CD4-positive, alpha-beta T cell treated with Interleukin-6 at 100 ng/mL for 8 hours (primary cell): ENCODE results near the gene PRXL2B.
"Not testable (repeated sequence)": the region's sequence is repeated elsewhere in the genome, so short reads cannot be mapped to it uniquely, and the experiment has no call there.

Experiments used
- DNase-seq: peaks from one replicate; pipeline ENCODE4 v3.0.0-alpha.2; 2020; ENCODE audit warnings: mixed read lengths, low spot score

The PRXL2B gene

DNA sequence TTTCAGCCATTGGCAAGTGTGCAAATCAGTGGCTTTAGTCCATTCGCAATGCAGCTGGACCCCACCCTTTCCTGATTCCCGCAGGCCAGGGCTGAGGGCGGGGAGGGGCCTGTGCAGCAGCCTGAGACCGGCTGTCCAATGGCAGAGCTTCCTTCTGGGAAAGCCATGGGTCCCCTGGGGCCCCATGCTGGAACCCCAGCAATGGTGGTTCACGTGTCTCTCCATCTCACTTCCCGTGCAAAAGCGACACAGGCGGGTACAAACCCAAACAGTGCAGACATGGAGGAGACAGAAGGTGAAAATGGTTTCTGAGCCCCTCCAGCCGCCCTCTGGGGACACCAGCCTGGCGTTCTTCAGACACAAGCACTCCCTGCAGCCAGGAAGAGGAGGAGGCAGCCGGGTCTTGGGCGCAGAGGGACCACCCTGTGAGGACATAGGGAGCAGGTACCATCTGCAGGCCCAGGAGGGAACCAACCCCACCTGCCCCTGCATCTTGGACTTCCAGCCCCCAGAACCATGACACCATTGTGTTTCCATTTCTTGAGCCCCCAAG, 36.2 kb upstream of the PRXL2B start:
- DNase-seq, result not testable (repeated sequence)

DNA sequence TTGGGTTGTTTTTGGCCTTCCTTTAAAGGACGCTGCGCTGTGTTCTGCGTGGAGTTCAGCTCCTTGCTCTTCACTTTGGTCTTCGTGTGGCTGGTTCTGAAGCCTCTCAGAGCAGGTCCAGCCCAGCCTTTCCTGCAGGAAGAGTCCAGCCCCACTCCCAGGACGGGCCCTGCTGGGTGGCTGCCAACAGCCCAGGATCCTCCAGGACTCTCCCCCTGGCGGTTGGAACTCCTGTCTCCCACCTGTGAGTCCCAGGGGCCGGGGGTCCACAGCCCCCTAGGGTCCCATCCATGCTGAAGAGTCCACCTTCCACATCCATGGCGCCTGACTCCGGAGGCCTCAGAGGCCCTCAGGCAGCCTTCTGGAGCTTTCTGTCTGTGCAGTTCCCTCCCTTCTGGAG, 35.0 kb upstream of the PRXL2B start:
- not testable (repeated sequence) for DNase-seq

GRCh38 chr1:2552189-2552588, 34.4 kb upstream of the PRXL2B start:
- no peak for DNase-seq

- DNase-seq, result not testable (repeated sequence)
These were observed 33.5 kb upstream of the PRXL2B start for GRCh38 chr1:2553076-2553475.

GRCh38 chr1:2553871-2554620, 32.5 kb upstream of the PRXL2B start:
- DNase-seq, result no peak

DNA sequence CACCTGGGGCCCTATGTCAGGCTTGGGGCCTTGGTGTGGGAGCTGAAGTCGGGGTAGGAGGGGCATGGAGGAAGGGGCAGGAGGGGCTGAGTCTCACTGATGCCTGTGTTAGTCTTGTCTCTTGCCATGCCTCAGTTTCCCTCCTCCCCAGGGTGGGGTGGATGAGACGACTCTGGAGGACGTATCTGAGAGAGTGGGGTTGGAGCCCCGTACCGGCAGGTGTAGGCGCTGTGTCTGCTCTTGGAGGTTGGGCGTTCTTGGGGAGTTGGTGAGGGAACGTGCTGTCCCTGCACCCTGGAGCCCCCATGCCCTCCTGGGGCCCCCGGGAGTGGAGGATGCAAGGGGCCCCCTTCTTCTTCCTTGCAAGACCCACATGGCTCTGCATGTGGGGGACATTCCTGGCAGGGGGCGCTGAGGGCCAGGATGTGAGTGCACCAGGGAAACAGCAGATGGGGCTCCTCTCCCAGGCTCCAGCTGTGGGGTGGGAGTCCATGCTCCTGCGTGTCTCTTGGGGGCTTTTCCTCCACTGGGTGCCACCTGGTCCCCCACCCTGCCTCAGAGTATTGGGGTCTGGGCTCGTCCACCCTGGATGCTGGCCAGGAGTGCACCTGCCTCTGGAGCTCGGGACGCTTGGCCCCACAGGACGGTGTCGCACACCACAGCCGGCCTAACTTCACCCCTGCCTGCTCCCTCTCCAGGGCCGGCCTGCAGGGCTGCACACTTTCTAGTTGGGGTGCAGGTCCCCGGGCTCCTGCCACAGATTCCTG, 31.8 kb upstream of the PRXL2B start:
- DNase-seq, result peak; percentile 61

DNA sequence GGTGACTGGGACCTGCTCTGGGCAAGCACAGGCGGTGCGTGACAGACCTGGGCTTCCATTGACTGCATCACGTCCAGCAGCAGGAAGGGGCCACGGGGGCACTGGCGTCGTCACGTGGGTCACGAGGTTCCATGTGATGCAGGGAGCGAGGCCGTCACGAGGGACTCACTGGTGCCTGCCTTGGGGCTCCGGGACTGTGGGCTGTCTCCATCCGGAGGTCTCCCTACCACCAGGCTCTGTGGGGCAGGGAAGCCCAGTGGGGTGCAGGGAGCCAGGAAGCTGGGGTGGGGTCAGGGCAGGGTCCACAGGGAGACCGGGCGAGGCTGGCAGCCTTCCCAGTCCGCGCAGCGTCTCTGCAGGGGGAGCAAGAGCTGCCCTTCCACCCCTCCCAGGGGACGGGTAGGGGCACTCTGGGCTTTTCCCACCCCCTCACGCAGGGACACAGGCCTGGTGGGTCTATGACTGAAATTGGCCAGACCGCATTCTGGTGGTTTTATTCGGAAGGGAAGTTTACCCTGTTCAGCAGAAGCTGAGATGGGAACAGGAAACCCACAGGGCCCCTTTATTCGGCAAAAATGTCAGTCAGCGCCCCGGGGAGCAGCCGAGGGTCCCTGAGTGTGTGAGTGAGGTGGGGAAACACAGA, 30.8 kb upstream of the PRXL2B start:
- DNase-seq, result peak; percentile 71

DNA sequence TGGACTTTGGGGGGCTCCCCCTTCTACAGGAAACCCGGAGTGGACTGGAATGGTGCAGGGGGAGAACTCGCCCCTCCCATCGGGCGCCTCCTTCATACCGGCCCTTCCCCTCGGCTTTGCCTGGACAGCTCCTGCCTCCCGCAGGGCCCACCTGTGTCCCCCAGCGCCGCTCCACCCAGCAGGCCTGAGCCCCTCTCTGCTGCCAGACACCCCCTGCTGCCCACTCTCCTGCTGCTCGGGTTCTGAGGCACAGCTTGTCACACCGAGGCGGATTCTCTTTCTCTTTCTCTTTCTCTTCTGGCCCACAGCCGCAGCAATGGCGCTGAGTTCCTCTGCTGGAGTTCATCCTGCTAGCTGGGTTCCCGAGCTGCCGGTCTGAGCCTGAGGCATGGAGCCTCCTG, 30.3 kb upstream of the PRXL2B start, which contains the start of gene TNFRSF14:
TNFRSF14 (plus strand) TSS at position 95 of the 401 bp plus-strand sequence; CDS start at position 389, 294 bp downstream.
- DNase-seq, result peak; percentile 76

GRCh38 chr1:2556678-2557481, 29.7 kb upstream of the PRXL2B start:
- DNase-seq, result peak; percentile 41

GRCh38 chr1:2557482-2558400, 28.8 kb upstream of the PRXL2B start:
- no peak for DNase-seq

GRCh38 chr1:2558420-2558819, 28.2 kb upstream of the PRXL2B start:
- DNase-seq, result no peak

- no peak for DNase-seq
These were observed 27.7 kb upstream of the PRXL2B start for GRCh38 chr1:2558861-2559260.

DNA sequence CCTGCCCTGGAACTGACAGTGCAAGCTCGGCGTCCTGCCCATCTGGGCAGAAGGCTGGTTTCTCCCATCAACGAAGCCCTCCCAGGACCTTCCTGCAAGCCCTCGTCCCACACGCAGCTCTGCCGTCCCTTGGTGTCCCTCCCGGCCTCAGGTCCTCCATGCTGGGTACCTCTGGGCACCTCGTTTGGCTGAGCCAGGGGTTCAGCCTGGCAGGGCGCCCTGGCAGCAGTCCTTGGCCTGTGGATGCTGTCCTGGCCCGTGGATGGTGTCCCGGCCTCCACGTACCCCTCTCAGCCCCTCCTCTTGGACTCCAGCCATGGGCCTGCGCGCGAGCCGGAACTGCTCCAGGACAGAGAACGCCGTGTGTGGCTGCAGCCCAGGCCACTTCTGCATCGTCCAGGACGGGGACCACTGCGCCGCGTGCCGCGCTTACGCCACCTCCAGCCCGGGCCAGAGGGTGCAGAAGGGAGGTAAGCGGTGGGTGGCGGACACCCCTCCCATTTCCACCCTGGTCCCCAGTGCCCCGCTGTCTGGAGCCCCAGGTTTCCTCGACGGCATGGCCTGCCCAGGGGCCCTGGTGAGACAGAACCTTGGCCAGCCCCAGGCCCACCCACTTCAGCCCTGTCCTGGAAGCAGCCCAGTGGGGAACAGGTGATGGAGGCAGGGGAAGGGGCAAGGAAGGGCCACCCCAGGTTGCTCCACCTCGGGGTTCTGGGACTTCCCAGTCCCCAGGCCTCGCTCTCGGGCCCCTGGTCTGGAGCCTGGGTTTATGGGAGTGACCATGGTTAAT, 26.9 kb upstream of the PRXL2B start:
- no peak for DNase-seq

- no peak for DNase-seq
These were observed 26.1 kb upstream of the PRXL2B start for GRCh38 chr1:2560299-2561073.

GRCh38 chr1:2561446-2561845, 25.1 kb upstream of the PRXL2B start:
- DNase-seq, result no peak

DNA sequence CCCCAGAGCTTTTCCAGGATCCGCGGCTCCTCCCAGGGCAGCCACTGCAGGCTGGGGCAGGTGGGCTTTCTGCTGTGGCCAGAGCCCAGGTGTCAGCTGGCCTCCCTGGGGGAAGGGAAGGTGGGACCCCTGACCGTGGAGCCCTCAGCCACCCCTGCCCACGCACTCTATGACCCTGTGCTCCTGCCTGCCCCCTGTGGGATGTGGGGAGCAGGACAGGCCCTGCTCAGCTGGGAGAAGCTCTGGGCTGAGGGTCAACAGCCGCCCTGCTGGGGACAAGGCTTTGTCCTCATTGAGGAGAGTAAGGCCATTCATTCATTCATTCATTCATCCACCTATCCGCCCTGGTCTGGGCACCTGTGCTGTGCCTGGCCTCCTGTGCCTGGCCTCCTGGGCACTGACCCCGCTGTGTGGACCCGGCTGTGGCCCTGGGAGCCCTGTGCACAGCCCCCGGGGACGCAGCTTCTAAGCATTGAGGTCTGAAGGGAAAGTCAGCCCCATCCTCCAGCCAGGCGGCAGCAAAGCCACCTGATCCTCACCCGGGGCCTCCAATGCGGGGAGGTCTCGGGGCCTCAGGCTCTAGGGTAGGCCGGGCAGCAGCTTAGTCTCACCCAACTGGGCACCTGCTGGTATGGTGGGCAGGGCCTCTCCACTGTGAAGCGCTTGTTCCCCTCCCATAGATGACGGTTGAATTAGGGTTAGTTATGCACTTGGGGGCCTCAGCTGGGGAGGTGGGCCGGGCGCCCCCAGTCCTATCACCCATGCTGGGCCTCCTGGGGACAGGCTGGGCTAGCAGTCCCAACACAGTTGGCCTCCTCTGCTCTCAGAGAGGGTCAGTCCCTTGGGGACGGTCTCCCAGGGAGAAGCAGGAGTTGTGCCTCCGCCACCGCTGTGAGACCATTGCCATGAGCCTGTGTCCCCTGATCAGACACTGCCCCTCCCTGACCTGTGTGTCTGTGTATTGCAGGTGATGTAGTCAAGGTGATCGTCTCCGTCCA, 24.4 kb upstream of the PRXL2B start:
- no peak for DNase-seq

GRCh38 chr1:2563205-2563604, 23.4 kb upstream of the PRXL2B start:
- DNase-seq, result no peak
